HG03354 (cell line): ENCODE measurements around the gene ZSCAN16.
A peak's percentile ranks its signal among the peaks of the same experiment; 100 is the strongest.
"Not testable (repeated sequence)": the region's sequence is repeated elsewhere in the genome, so short reads cannot be mapped to it uniquely, and the experiment has no call there.

Source experiments
- ATAC-seq: cut with Tn5 transposase; IDR thresholded peaks from one replicate; pipeline ENCODE4 v1.9.1; 2021; ENCODE audit warnings: mild to moderate bottlenecking; ENCODE audit not compliant: unreplicated experiment, poor library complexity, severe bottlenecking

Gene ZSCAN16

GRCh38 chr6:28124350-28124970 is at the start of gene ZSCAN16:
ZSCAN16 (plus strand) TSS chr6:28124609; CDS start chr6:28125444, 835 bp downstream.
- ATAC-seq = peak; percentile 96

GRCh38 chr6:28078050-28078449 is 46.4 kb upstream of the ZSCAN16 start:
- no peak for ATAC-seq

GRCh38 chr6:28078836-28079235 is 45.6 kb upstream of the ZSCAN16 start:
- ATAC-seq = no peak

- ATAC-seq = peak; percentile 24
Observed at GRCh38 chr6:28080381-28080630, 44.1 kb upstream of the ZSCAN16 start, which contains the start of gene ZNF165. ZNF165 (plus strand) TSS chr6:28080568; CDS start chr6:28085481, 4,913 bp downstream.

GRCh38 chr6:28080631-28081485 is 43.6 kb upstream of the ZSCAN16 start:
- peak; percentile 83 for ATAC-seq

GRCh38 chr6:28081486-28081751 is 43.0 kb upstream of the ZSCAN16 start:
- peak; percentile 51 for ATAC-seq

- ATAC-seq = no peak
Observed at GRCh38 chr6:28082939-28083338, 41.5 kb upstream of the ZSCAN16 start.

- ATAC-seq = no peak
Observed at GRCh38 chr6:28089054-28089453, 35.4 kb upstream of the ZSCAN16 start.

- ATAC-seq = no peak
Observed at GRCh38 chr6:28090917-28091586, 33.4 kb upstream of the ZSCAN16 start.

GRCh38 chr6:28102222-28102621 is 22.2 kb upstream of the ZSCAN16 start:
- not testable (repeated sequence) for ATAC-seq

GRCh38 chr6:28102699-28103098 is 21.7 kb upstream of the ZSCAN16 start:
- not testable (repeated sequence) for ATAC-seq

GRCh38 chr6:28104392-28105244 is 19.8 kb upstream of the ZSCAN16 start:
- peak; percentile 100 for ATAC-seq

GRCh38 chr6:28105245-28105639 is 19.2 kb upstream of the ZSCAN16 start:
- no peak for ATAC-seq

- no peak for ATAC-seq
Observed at GRCh38 chr6:28107506-28107905, 16.9 kb upstream of the ZSCAN16 start.

GRCh38 chr6:28111964-28112363 is 12.4 kb upstream of the ZSCAN16 start:
- ATAC-seq = no peak

- no peak for ATAC-seq
Observed at GRCh38 chr6:28115799-28116198, 8.6 kb upstream of the ZSCAN16 start.

- no peak for ATAC-seq
Observed at GRCh38 chr6:28117386-28118050, 6.9 kb upstream of the ZSCAN16 start.

GRCh38 chr6:28118217-28118616 is 6.2 kb upstream of the ZSCAN16 start:
- ATAC-seq = no peak

- ATAC-seq = no peak
Observed at GRCh38 chr6:28121876-28122275, 2.5 kb upstream of the ZSCAN16 start.

- not testable (repeated sequence) for ATAC-seq
Observed at GRCh38 chr6:28122283-28122682, 2.1 kb upstream of the ZSCAN16 start.
